DOHH2 (cell line): ENCODE measurements around the gene SMYD2.

ENCODE experiments used
- CTCF ChIP-seq: fragments of 200-600 bp; sonication (generic); IDR thresholded peaks from one replicate; pipeline ENCODE4 v1.5.1; 2014; ENCODE audit warnings: antibody characterized with exemption, mild to moderate bottlenecking, low read depth, low read length; ENCODE audit not compliant: poor library complexity, severe bottlenecking
- EZH2phosphoT487 ChIP-seq: fragments of 200-600 bp; sonication (generic); IDR thresholded peaks from 2 replicates; pipeline ENCODE4 v1.6.1; 2017; ENCODE audit warnings: borderline replicate concordance, mild to moderate bottlenecking, antibody characterized with exemption, low read length, moderate library complexity, mixed read lengths

DNA sequence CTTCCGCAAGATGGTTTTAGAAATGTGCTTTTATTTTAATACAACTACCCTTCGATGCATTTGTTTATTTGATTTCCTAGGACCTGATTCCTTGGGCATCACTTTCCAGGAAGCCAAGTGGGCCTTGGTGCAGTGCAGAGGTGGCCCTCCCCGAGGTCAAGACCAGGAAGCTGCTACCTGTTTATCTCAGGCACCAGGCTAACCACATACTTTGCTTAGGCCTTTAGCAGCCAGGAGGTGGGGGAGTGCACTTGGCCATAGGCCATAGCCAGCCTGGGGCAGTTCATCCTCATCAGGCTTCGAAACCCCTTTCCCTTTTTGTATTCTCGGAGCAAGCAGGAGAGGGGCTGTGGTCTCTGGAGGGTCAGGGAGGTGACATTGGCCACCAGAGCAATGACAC is 45.4 kb downstream of the SMYD2 start:
- TF ChIP-seq CTCF (no peak), EZH2phosphoT487 (no peak)
